Ishikawa (cell line): ENCODE data around the gene STH.

Experiments
- CEBPB ChIP-seq: IDR thresholded peaks from 2 replicates; pipeline ENCODE4 v1.6.1; 2012
- EP300 ChIP-seq: IDR thresholded peaks from 2 replicates; pipeline ENCODE4 v1.6.1; 2012; ENCODE audit warnings: borderline replicate concordance
- RAD21 ChIP-seq: IDR thresholded peaks from 2 replicates; pipeline ENCODE4 v1.6.1; 2012; ENCODE audit warnings: low read depth
- REST ChIP-seq: IDR thresholded peaks from 2 replicates; pipeline ENCODE4 v1.6.1; 2012; ENCODE audit warnings: low read depth, mild to moderate bottlenecking
- TAF1 ChIP-seq: IDR thresholded peaks from 2 replicates; pipeline ENCODE4 v1.6.1; 2012; ENCODE audit warnings: low read depth, mild to moderate bottlenecking
- TCF12 ChIP-seq: IDR thresholded peaks from 2 replicates; pipeline ENCODE4 v1.6.1; 2012; ENCODE audit warnings: low read depth
- TEAD4 ChIP-seq: IDR thresholded peaks from 2 replicates; pipeline ENCODE4 v1.6.1; 2012
- YY1 ChIP-seq: IDR thresholded peaks from 2 replicates; pipeline ENCODE4 v1.6.1; 2012; ENCODE audit warnings: low read depth

DNA sequence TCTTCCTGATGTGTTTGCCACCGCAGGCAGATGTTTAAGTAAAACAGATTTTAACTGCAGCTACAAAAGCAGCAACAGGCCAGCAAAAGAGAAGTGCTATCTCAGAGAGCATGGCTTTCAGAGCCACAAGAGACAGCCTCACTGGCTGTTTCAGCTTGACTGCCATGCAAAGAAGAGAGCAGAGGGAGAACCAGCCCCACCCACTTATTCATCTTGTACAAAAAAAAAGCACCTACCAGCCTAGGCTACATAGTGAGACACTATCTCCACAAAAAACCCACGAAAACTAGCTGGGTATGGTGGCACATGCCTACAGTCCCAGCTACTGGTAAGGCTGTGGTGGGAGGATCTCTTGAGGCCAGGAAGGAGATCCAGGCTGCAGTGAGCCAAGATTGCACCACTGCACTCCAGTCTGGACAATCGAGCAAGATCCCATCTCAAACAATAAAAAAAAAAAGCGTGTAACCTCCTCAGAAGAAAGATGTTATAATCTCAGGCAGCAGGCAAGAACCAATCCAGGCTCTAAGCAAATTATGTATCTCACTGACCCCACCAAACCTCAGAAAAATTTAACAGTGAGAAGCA is 30.0 kb downstream of the STH start:
- TF ChIP-seq REST: no peak
- TF ChIP-seq EP300: no peak
- TF ChIP-seq YY1: no peak
- no peak for TF ChIP-seq TAF1
- TF ChIP-seq RAD21: no peak
- no peak for TF ChIP-seq CEBPB
- TF ChIP-seq TCF12: no peak
- no peak for TF ChIP-seq TEAD4
